SHP77 treated with DMSO at 0.1 percent for 48 hours (cell line): ENCODE results near the gene MRPS18B.
"Not testable (repeated sequence)": the region's sequence is repeated elsewhere in the genome, so short reads cannot be mapped to it uniquely, and the experiment has no call there.

ENCODE experiments used
- DNase-seq: peaks from one replicate; lab custom pipeline; 2025; lab: John Stamatoyannopoulos, UW

Gene MRPS18B

GRCh38 chr6:30617565-30618269 lies at the start of gene MRPS18B:
MRPS18B (plus strand) TSS chr6:30617840; CDS start chr6:30617866, 26 bp downstream.
- peak; percentile 99 for DNase-seq

GRCh38 chr6:30568245-30568644 lies 49.4 kb upstream of the MRPS18B start:
- no peak for DNase-seq

- no peak for DNase-seq
These were observed 47.4 kb upstream of the MRPS18B start for GRCh38 chr6:30570263-30570662.

GRCh38 chr6:30570740-30571074 lies 46.9 kb upstream of the MRPS18B start:
- no peak for DNase-seq

- DNase-seq: peak; percentile 87
These were observed 46.4 kb upstream of the MRPS18B start, which contains the start of gene ABCF1 for GRCh38 chr6:30571075-30571761. ABCF1 (plus strand) TSS chr6:30571442; CDS start chr6:30571488, 46 bp downstream.

GRCh38 chr6:30571762-30572082 lies 45.9 kb upstream of the MRPS18B start:
- DNase-seq: no peak

- DNase-seq: no peak
These were observed 45.5 kb upstream of the MRPS18B start for GRCh38 chr6:30572148-30572547.

- no peak for DNase-seq
These were observed 44.5 kb upstream of the MRPS18B start for GRCh38 chr6:30573113-30573512.

- DNase-seq: no peak
These were observed 39.6 kb upstream of the MRPS18B start for GRCh38 chr6:30578051-30578450.

GRCh38 chr6:30583921-30584320 lies 33.7 kb upstream of the MRPS18B start:
- DNase-seq: no peak

GRCh38 chr6:30589754-30590358 lies 27.8 kb upstream of the MRPS18B start:
- DNase-seq: no peak

- DNase-seq: no peak
These were observed 27.1 kb upstream of the MRPS18B start for GRCh38 chr6:30590509-30590908.

- DNase-seq: no peak
These were observed 26.6 kb upstream of the MRPS18B start for GRCh38 chr6:30591008-30591407.

GRCh38 chr6:30592287-30592686 lies 25.4 kb upstream of the MRPS18B start:
- no peak for DNase-seq

GRCh38 chr6:30597315-30598144 lies 20.1 kb upstream of the MRPS18B start:
- DNase-seq: not testable (repeated sequence)

GRCh38 chr6:30598912-30599624 lies 18.6 kb upstream of the MRPS18B start:
- no peak for DNase-seq

GRCh38 chr6:30599625-30600324 lies 17.9 kb upstream of the MRPS18B start:
- DNase-seq: no peak

GRCh38 chr6:30600451-30600961 lies 17.1 kb upstream of the MRPS18B start:
- no peak for DNase-seq

- no peak for DNase-seq
These were observed 16.2 kb upstream of the MRPS18B start for GRCh38 chr6:30601436-30601814.

GRCh38 chr6:30601815-30602641 lies 15.6 kb upstream of the MRPS18B start:
- DNase-seq: no peak
